ENCODE data around the gene CCSER1.
A peak's percentile ranks its signal among the peaks of the same experiment; 100 is the strongest.
"Not testable (repeated sequence)": the region's sequence is repeated elsewhere in the genome, so short reads cannot be mapped to it uniquely, and the experiment has no call there.

CCSER1 gene

GRCh38 chr4:90306810-90307209 lies 179.6 kb downstream of the CCSER1 start:
- no peak for DNase-seq

GRCh38 chr4:90317140-90317539 lies 189.9 kb downstream of the CCSER1 start:
- DNase-seq = not testable (repeated sequence)

GRCh38 chr4:90317785-90318184 lies 190.6 kb downstream of the CCSER1 start:
- no peak for DNase-seq

- DNase-seq = no peak
Observed at GRCh38 chr4:90318193-90318592, 191.0 kb downstream of the CCSER1 start.

- DNase-seq = peak; percentile 46
Observed at GRCh38 chr4:90328558-90328957, 201.4 kb downstream of the CCSER1 start.

- no peak for DNase-seq
Observed at GRCh38 chr4:90330546-90330945, 203.4 kb downstream of the CCSER1 start.

- no peak for DNase-seq
Observed at GRCh38 chr4:90345549-90346215, 218.5 kb downstream of the CCSER1 start.

- DNase-seq = no peak
Observed at GRCh38 chr4:90349636-90350035, 222.4 kb downstream of the CCSER1 start.

GRCh38 chr4:90357117-90357710 lies 230.0 kb downstream of the CCSER1 start:
- peak; percentile 34 for DNase-seq

- DNase-seq = no peak
Observed at GRCh38 chr4:90375081-90375480, 247.9 kb downstream of the CCSER1 start.

GRCh38 chr4:90393215-90393614 lies 266.0 kb downstream of the CCSER1 start:
- no peak for DNase-seq

GRCh38 chr4:90403781-90404180 lies 276.6 kb downstream of the CCSER1 start:
- no peak for DNase-seq

- DNase-seq = not testable (repeated sequence)
Observed at GRCh38 chr4:90407897-90408296, 280.7 kb downstream of the CCSER1 start.

GRCh38 chr4:90412786-90413185 lies 285.6 kb downstream of the CCSER1 start:
- DNase-seq = not testable (repeated sequence)

- no peak for DNase-seq
Observed at GRCh38 chr4:90415116-90415515, 287.9 kb downstream of the CCSER1 start.

GRCh38 chr4:90419124-90419711 lies 292.0 kb downstream of the CCSER1 start:
- DNase-seq = peak; percentile 52

GRCh38 chr4:90421161-90421560 lies 294.0 kb downstream of the CCSER1 start:
- no peak for DNase-seq

- no peak for DNase-seq
Observed at GRCh38 chr4:90425893-90426292, 298.7 kb downstream of the CCSER1 start.

GRCh38 chr4:90438522-90438921 lies 311.3 kb downstream of the CCSER1 start:
- no peak for DNase-seq

- no peak for DNase-seq
Observed at GRCh38 chr4:90441770-90442169, 314.6 kb downstream of the CCSER1 start.

- DNase-seq = no peak
Observed at GRCh38 chr4:90442619-90443018, 315.4 kb downstream of the CCSER1 start.

- DNase-seq = no peak
Observed at GRCh38 chr4:90443231-90443630, 316.0 kb downstream of the CCSER1 start.

GRCh38 chr4:90444904-90445303 lies 317.7 kb downstream of the CCSER1 start:
- no peak for DNase-seq

- no peak for DNase-seq
Observed at GRCh38 chr4:90445380-90445779, 318.2 kb downstream of the CCSER1 start.

GRCh38 chr4:90449626-90450025 lies 322.4 kb downstream of the CCSER1 start:
- DNase-seq = no peak
